Astrocyte of the cerebellum (primary cell): ENCODE measurements around the gene YWHAE.

Experiments
- DNase-seq: peaks from one replicate; pipeline ENCODE4 v3.0.0-alpha.2; 2011; ENCODE audit warnings: low read depth
- H3K4me3 ChIP-seq: 2 replicates; pipeline ENCODE4 v1.5.1; 2011; ENCODE audit warnings: mild to moderate bottlenecking, low read depth, low read length, moderate library complexity
- in situ Hi-C: cut with HindIII; loops from 2 replicates; pipeline ENCODE4 v1.10.0; 2017; ENCODE audit warnings: low sequenced_read_pairs
- TF ChIP-seq, protein P1 (sequence below): IDR thresholded peaks from 2 replicates; pipeline ENCODE4 v1.5.1; 2012; ENCODE audit warnings: low read length, low read depth, moderate library complexity, mild to moderate bottlenecking; ENCODE audit errors: missing control alignments

Gene YWHAE

DNA sequence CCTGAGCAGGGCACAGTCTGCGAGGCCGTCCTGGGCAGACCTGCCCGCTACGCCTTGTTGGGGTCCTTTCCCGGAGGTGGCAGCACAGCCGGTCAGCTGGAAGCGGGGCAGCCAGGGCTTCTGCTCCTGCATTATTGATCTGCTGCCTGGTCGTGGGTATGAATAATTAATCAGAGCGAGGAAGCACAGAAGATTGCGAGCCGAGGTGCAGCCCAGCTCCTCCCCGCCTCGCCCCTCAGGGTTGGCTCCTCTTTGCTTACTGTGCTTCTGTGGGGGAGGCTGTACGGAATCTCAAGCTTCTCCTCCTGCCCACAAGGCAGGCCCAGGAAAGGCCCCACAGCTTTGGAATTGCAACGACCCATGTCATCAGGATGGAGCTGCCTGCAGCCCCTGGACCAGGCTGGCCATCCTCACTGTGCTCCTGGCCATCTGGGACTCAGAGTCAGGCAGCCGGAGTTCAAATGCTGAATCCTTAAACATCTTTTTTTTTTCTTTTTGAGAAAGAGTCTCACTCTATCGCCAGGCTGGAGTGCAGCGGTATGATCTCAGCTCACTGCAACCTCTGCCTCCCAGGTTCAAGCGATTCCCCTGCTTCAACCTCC, 95.0 kb downstream of the YWHAE start:
- H3K4me3 ChIP-seq: no peak overlapping the region
- in situ Hi-C loops: no loop called here
- DNase-seq: no peak
- TF ChIP-seq, protein P1, sequence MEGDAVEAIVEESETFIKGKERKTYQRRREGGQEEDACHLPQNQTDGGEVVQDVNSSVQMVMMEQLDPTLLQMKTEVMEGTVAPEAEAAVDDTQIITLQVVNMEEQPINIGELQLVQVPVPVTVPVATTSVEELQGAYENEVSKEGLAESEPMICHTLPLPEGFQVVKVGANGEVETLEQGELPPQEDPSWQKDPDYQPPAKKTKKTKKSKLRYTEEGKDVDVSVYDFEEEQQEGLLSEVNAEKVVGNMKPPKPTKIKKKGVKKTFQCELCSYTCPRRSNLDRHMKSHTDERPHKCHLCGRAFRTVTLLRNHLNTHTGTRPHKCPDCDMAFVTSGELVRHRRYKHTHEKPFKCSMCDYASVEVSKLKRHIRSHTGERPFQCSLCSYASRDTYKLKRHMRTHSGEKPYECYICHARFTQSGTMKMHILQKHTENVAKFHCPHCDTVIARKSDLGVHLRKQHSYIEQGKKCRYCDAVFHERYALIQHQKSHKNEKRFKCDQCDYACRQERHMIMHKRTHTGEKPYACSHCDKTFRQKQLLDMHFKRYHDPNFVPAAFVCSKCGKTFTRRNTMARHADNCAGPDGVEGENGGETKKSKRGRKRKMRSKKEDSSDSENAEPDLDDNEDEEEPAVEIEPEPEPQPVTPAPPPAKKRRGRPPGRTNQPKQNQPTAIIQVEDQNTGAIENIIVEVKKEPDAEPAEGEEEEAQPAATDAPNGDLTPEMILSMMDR: no peak

DNA sequence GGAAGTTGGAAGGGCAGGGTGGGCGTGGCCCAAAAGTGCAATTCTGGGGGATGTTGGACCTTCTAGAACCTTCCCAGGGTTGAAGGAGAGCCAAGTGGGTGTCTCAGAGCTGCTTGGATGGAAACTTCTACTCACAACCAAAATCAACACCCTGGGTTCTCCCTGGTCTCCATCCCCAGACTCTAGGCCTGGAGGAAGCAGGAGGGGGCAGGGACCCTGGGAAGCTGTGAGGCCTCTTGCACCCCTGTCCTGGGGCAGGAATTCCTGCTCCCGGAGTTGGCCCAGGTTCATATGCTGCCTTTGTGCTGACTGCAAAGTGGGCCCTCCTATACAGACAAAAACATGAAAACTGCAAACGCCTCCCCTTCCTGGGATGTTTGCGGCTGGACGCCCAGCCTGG, 95.5 kb downstream of the YWHAE start:
- TF ChIP-seq, protein P1: no peak
- no peak for DNase-seq
- in situ Hi-C loops: no loop called here
- no peak overlapping the region for H3K4me3 ChIP-seq

GRCh38 chr17:1302761-1303160, 97.3 kb downstream of the YWHAE start:
- no peak for DNase-seq
- in situ Hi-C loops: no loop called here
- no peak overlapping the region for H3K4me3 ChIP-seq
- TF ChIP-seq, protein P1: no peak

GRCh38 chr17:1301546-1301945, 98.5 kb downstream of the YWHAE start:
- TF ChIP-seq, protein P1: no peak
- no peak for DNase-seq
- H3K4me3 ChIP-seq: no peak overlapping the region
- in situ Hi-C loops: no loop called here

DNA sequence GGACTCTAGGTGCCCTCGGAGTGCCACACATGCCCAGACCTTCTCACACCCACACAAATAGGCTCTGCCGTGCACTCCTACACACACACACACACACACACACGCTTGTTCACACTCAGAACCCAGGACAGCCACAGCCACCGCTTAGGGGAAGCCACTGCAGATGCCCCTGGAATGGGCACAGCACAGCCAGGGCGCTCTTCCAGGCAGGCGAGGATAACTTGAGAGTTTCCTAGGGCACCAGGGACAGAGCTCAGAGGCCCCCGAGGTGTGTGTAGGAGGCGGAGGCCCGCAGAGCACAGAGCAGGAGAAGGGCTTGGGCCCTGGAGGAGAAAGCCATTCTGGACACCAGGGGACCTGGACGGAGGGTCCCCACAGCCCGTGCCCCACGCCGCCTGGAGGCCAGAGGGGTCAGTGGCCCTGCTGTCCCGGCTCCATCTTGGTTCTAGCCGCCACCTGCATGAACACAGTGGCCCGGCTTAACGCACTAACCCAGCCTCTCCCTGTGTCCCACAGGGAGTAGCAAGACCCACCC, 99.6 kb downstream of the YWHAE start:
- TF ChIP-seq, protein P1: no peak
- H3K4me3 ChIP-seq: no peak overlapping the region
- in situ Hi-C loops: no loop called here
- DNase-seq: no peak

DNA sequence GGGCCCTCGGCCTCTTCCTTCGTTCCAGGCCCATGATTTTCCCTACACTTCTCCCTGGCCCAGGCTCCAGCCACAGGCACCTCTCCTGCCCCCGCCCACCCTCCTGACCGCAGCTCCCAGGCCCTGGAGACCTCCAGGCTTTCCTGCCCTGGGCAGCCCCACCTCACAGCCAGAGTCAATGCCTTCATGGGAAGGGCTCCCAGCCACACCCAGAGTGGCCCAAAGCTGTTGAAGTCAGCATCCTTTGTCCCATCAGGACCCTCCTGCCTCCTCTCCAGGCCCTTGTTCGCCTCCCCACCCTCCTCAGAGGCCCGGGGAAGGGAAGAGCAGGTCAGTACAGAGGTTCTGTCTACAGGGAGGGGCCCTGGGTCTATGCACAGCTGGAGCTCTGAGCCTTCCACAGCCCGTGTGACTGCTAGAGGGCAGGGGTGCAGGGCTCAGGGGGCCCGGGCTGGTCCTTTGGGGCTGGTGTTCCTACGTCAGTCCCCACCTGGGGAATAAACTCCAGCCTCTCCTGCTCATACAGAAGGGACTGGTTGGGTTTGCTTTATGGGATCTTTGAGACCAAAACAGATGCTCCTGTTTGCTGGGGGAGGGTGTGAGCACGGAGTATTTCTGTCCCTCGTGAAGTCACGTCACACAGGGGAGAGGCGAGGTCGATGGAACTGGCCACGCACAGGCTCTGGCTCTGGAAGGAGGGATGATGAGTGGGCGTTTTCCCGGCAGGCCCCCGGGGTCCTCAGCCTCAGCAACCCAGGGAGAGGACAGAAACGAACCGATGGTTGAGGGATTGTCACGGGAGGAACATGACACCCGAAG, 100.3 kb downstream of the YWHAE start:
- H3K4me3 ChIP-seq: no peak overlapping the region
- TF ChIP-seq, protein P1: no peak
- DNase-seq: no peak
- in situ Hi-C loops: no loop called here
